Esophagus (tissue), 2 donors: ENCODE data around the gene FNIP2. TPM values are rescaled to one million over a fixed set of nuclear protein-coding genes. Genes with fewer than 3 reads are reported as not detected.

ENCODE experiments used
- H3K27ac ChIP-seq, 2 donors: one replicate each; pipeline ENCODE4 v1.5.1; 2013; ENCODE audit warnings: low read depth in 2 of 2, mild to moderate bottlenecking in 2 of 2, inconsistent platforms in 1 of 2, low read length in 1 of 2, moderate library complexity in 1 of 2
- H3K27me3 ChIP-seq, 2 donors: one replicate each; pipeline ENCODE4 v1.6.1; 2013; ENCODE audit warnings: low read length in 2 of 2, control low read depth in 1 of 2, mild to moderate bottlenecking in 1 of 2; ENCODE audit not compliant: insufficient read depth in 2 of 2, control insufficient read depth in 1 of 2
- H3K36me3 ChIP-seq, 2 donors: one replicate each; pipeline ENCODE4 v1.6.1; 2013; ENCODE audit warnings: low read length in 1 of 2; ENCODE audit not compliant: control insufficient read depth in 2 of 2, insufficient read depth in 2 of 2
- H3K4me1 ChIP-seq, 2 donors: one replicate each; pipeline ENCODE4 v1.6.1; 2013; ENCODE audit warnings: low read length in 1 of 2; ENCODE audit not compliant: control insufficient read depth in 2 of 2, insufficient read depth in 2 of 2
- H3K4me3 ChIP-seq, 2 donors: one replicate each; pipeline ENCODE4 v1.5.1; 2013; ENCODE audit warnings: low read length in 2 of 2, mild to moderate bottlenecking in 2 of 2, low read depth in 1 of 2, moderate library complexity in 1 of 2
- H3K9me3 ChIP-seq, 2 donors: one replicate each; pipeline ENCODE4 v1.6.1; 2013; ENCODE audit warnings: mild to moderate bottlenecking in 2 of 2, low read depth in 1 of 2, low read length in 1 of 2, moderate library complexity in 1 of 2; ENCODE audit not compliant: control insufficient read depth in 2 of 2, insufficient read depth in 1 of 2
- WGBS, 2 donors: extraction: QIAGEN DNeasy Blood & Tissue Kit; methylation state at CpG; one replicate each; pipeline ENCODE4 v1.1.7; 2013; 5-methylcytosine and 5-hydroxymethylcytosine counted together
- polyA plus RNA-seq, 2 donors: library from polyadenylated mRNA; stranded (reverse); fragments of 200-250 nt; gene quantifications; one replicate each; pipeline ENCODE4 v1.2.3, GENCODE V29; 2013
- donor health status: healthy with polysubstance abuse.
- donor health status: Bipolar disorder and iron deficiency.

FNIP2 gene
- polyA plus RNA-seq, 2 donors: 2.0 to 2.9 TPM

- WGBS, 2 donors: 77 to 85% methylated on average over 4 of the region's 4 CpGs
- no peaks in the 10 kb centered on the region for H3K9me3 ChIP-seq
Measured at GRCh38 chr4:158760866-158761265, 8.0 kb upstream of the FNIP2 start.

GRCh38 chr4:158762553-158762952 lies 6.3 kb upstream of the FNIP2 start:
- Histone ChIP-seq H3K4me1 (no peaks in the 10 kb centered on the region), H3K4me3 (no peak overlapping the region), H3K27ac (no peak overlapping the region), H3K27me3 (no peaks in the 10 kb centered on the region), H3K36me3 (no peaks in the 10 kb centered on the region), H3K9me3 (no peaks in the 10 kb centered on the region)
- WGBS, 2 donors: 67 to 72% methylated on average over 4 of the region's 4 CpGs

More at GRCh38 chr4:158760866-158761265, 8.0 kb upstream of the FNIP2 start:
- Histone ChIP-seq H3K4me3 (no peak overlapping the region), H3K27me3 (no peaks in the 10 kb centered on the region), H3K36me3 (no peaks in the 10 kb centered on the region), H3K27ac (no peak overlapping the region), H3K4me1 (no peaks in the 10 kb centered on the region)

GRCh38 chr4:158763462-158763861 lies 5.4 kb upstream of the FNIP2 start:
- WGBS, 2 donors: 47 to 48% methylated on average over 2 of the region's 2 CpGs
- Histone ChIP-seq H3K4me1 (no peaks in the 10 kb centered on the region), H3K27me3 (no peaks in the 10 kb centered on the region), H3K4me3 (no peak overlapping the region), H3K36me3 (no peaks in the 10 kb centered on the region), H3K27ac (no peak overlapping the region), H3K9me3 (no peaks in the 10 kb centered on the region)

- 80 to 86% methylated on average over 6 of the region's 6 CpGs for WGBS, 2 donors
- H3K9me3 ChIP-seq: no peaks in the 10 kb centered on the region
- H3K27ac ChIP-seq: no peak overlapping the region
- H3K4me3 ChIP-seq: no peak overlapping the region
- no peaks in the 10 kb centered on the region for H3K4me1 ChIP-seq
- no peaks in the 10 kb centered on the region for H3K36me3 ChIP-seq
- H3K27me3 ChIP-seq: no peaks in the 10 kb centered on the region
Measured at GRCh38 chr4:158766434-158767044, 2.3 kb upstream of the FNIP2 start.

GRCh38 chr4:158767451-158767850 lies 1.4 kb upstream of the FNIP2 start:
- H3K36me3 ChIP-seq: no peaks in the 10 kb centered on the region
- no peak overlapping the region for H3K4me3 ChIP-seq
- no peaks in the 10 kb centered on the region for H3K9me3 ChIP-seq
- H3K27ac ChIP-seq: no peak overlapping the region
- no peaks in the 10 kb centered on the region for H3K27me3 ChIP-seq
- WGBS, 2 donors: 43 to 44% methylated on average over 2 of the region's 2 CpGs
- no peaks in the 10 kb centered on the region for H3K4me1 ChIP-seq

- H3K27me3 ChIP-seq: no peaks in the 10 kb centered on the region
- peak overlapping the region; percentile 86 to 88 for H3K27ac ChIP-seq
- H3K9me3 ChIP-seq: no peaks in the 10 kb centered on the region
- H3K4me1 ChIP-seq: no peaks in the 10 kb centered on the region
- H3K36me3 ChIP-seq: no peaks in the 10 kb centered on the region
- H3K4me3 ChIP-seq: peak overlapping the region; percentile 74 to 91
- WGBS, 2 donors: 0 to 1% methylated on average over 49 of the region's 49 CpGs
Measured at GRCh38 chr4:158769175-158769921, 522 bp downstream of the FNIP2 start.

- Histone ChIP-seq H3K4me1 (no peaks in the 10 kb centered on the region), H3K27ac (no peak overlapping the region), H3K9me3 (no peaks in the 10 kb centered on the region), H3K4me3 (no peak overlapping the region), H3K27me3 (no peaks in the 10 kb centered on the region), H3K36me3 (no peaks in the 10 kb centered on the region)
- 74 to 89% methylated on average over 5 of the region's 5 CpGs for WGBS, 2 donors
Measured at GRCh38 chr4:158770671-158771070, 1.8 kb downstream of the FNIP2 start.

GRCh38 chr4:158771776-158772175 lies 3.0 kb downstream of the FNIP2 start:
- H3K27me3 ChIP-seq: no peaks in the 10 kb centered on the region
- no peaks in the 10 kb centered on the region for H3K9me3 ChIP-seq
- H3K27ac ChIP-seq: no peak overlapping the region
- H3K4me1 ChIP-seq: no peaks in the 10 kb centered on the region
- H3K4me3 ChIP-seq: peak overlapping the region in 1 of 2 donors; percentile 0
- no peaks in the 10 kb centered on the region for H3K36me3 ChIP-seq
- 57 to 65% methylated on average over 2 of the region's 2 CpGs for WGBS, 2 donors

- no peaks in the 10 kb centered on the region for H3K4me1 ChIP-seq
- WGBS, 2 donors: 46 to 58% methylated on average over 1 of the region's 1 CpG
- no peak overlapping the region for H3K4me3 ChIP-seq
- H3K27me3 ChIP-seq: no peaks in the 10 kb centered on the region
- no peaks in the 10 kb centered on the region for H3K36me3 ChIP-seq
- H3K9me3 ChIP-seq: no peaks in the 10 kb centered on the region
- H3K27ac ChIP-seq: peak overlapping the region in 1 of 2 donors; percentile 3
Measured at GRCh38 chr4:158775091-158775651, 6.3 kb downstream of the FNIP2 start.
